RCC 7860 (cell line): ENCODE measurements around the gene MZT1.

Experiments
- DNase-seq: peaks from one replicate; pipeline ENCODE4 v3.0.0-alpha.2; 2015; ENCODE audit warnings: low spot score
- FAIRE-seq: peaks from 2 replicates; lab custom pipeline; 2012; peaks lifted over from hg19 to GRCh38; lab: Jason Lieb, UNC

The MZT1 gene

DNA sequence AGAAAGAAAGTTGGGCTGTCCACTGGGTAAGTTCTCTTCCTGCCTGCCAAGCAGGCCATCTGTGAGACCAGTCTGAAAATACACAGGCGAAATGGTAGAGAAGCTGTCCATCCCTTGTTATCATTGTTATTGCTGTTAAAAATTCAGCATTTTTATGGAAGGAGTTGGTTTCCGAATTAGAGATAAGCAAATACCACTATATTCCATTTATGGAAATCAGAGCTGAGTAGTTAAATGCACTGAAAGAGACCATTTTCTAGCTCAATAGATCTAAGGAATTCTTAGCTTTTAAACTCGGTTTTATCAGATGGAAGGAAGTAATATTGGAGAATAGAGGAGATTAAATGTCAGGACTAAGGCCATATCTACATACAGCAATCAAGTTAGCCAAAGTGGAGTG is 40.7 kb downstream of the MZT1 start:
- no peak for DNase-seq
- FAIRE-seq, result no peak

DNA sequence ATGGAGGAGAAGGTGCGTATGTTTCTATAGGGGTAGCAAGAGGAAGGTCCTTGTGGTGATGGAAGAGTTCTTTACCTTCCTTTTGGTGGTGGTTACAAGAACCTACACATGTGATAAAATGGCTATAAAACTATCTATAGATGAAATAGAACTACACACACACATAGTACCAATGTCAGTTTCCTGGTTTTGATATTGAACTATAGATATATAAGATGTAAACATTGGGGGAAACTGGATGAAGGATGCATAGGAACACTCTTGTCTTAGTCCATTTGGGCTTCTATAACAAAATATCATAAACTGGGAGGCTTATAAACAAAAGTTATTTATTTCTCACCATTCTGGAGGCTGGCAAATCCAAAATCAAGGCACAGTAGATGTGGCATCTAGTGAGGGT is 47.1 kb downstream of the MZT1 start:
- DNase-seq (no peak), FAIRE-seq (no peak)

DNA sequence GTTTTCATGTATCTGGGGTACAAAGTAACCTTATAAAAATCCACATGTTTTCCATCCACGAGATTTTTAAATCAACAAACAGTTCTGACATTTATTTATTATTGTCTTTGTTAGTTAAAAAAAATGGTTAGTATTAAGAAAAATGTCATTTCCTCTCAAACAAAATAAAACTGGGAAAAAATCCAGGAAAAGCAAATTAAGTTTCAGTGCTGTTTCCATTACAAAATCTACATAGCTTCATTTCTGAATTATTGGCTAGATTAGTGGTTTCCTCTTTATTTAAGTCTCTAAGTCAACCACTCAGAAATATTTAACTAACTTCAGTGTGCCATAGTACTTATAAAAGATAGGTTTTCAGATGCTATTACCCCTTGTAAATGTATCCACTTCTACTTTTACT is 49.1 kb downstream of the MZT1 start:
- DNase-seq, result no peak
- FAIRE-seq, result no peak

DNA sequence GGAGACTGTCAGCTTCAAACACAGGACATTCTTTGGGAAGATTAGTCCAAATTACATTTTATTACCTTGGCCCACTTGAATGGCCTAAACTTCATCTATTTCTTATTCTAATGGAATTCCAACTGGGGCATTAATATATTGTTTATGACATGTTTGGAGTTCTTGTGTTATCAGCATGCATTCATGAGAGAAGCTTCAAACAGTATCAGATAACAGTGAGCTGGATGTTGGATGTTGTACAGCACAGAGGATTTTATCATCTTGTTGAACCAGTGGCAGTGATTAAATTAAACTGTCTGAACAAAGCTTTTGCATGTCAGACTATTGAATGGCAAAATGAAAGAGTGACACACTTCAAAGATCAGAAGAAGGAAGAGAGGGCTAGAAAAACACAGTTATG is 50.0 kb downstream of the MZT1 start:
- FAIRE-seq, result no peak
- no peak for DNase-seq

DNA sequence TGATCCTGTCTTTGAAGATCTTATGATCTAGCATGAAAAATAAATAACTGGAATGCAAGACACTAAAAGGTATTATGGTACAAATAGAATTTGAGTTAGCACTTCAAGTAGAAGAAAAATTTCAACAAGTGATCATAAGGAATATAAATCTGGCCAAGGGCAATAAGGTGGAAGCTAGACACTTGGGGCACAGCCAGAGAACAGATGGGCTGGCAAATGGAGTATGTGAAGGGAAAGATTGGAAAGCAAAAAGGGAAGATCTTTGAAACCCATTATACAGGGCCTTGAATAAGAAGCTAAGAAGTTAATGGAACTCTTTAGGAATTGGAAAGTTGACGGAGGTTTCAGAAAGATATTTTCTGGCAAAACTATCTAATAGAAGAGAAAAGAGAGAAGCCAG is 61.0 kb downstream of the MZT1 start:
- DNase-seq (no peak), FAIRE-seq (no peak)

DNA sequence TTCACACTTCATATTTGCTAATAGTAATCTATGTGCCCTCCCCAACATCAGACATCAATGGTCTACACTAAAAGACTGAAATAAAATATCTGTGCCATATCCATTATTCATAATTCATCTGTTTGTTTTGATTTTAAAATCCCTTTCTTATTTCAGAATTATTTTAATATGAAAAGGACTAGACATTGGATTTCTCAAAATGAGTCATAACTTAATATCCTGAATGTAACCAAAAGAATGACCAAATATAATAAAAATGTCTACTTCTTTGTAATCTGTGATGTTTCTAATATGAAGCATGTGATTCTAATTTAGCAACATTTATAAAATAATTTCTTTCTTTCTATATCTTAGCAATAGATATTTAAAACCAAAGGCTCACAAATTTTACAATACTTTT is 64.9 kb downstream of the MZT1 start:
- DNase-seq (no peak), FAIRE-seq (no peak)
